HG03342 (cell line): ENCODE results near the gene SEPTIN14.
"Not testable (repeated sequence)": the region's sequence is repeated elsewhere in the genome, so short reads cannot be mapped to it uniquely, and the experiment has no call there.

ENCODE experiments used
- ATAC-seq: cut with Tn5 transposase; IDR thresholded peaks from one replicate; pipeline ENCODE4 v1.9.1; 2021; ENCODE audit warnings: mild to moderate bottlenecking, moderate library complexity; ENCODE audit not compliant: unreplicated experiment

SEPTIN14 gene

DNA sequence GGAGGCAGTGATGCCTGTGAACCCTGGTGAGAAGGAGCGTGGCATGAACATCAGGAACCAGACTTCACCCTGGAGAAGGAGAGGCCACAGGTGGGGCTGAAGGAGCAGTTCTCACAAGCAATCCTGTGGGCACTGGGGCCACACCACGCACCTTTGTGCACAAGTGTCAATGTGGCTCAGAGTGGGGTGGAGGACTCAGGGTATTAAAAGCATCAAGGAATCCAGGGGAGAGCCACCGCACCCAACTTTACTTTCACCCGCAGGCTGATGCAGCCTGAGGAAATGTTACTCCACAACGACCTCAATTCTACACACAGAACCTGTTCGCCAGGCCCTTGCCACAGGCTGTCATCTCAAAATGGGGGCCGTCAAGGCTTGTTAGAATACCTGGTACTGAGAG, 77.1 kb downstream of the SEPTIN14 start:
- ATAC-seq = not testable (repeated sequence)

GRCh38 chr7:55784151-55784550, 78.4 kb downstream of the SEPTIN14 start:
- ATAC-seq = no peak

DNA sequence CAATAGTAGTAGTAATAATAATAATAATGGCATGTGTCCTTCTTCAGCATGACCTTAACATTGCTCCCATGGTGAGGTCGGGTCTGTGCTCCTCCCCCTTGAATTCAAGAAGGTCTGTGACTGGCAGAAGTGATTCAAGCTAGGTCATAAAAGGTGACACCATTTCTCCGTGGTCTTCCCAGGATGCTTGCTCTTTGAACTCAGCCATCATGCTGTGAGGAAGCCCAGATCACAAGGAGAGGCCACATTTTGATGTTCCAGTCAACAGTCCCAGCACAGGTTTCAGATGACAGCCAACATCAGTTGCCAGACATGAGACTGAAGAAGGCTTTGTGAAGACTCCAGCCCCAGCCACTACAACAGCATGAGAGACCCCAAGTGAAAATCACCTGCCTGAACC, 83.9 kb downstream of the SEPTIN14 start:
- ATAC-seq = no peak

DNA sequence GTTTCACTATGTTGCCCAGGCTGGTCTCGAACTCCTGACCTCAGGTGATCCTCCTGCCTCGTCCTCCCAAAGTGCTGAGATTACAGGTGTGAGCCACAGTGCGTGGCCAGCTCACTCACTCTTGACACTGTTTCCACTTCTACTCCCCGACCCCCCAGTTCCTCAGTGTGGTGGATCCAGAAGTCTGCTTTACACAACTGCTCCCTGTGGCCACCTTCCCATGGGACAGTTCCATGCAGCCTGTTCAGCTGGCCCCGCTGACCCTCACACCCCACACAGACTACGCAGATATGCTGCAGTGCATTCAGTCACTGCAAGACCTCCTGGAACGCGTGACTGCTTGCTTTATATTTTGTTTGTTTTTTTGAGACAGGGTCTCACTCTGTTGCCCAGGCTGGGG, 86.4 kb downstream of the SEPTIN14 start:
- ATAC-seq = no peak

GRCh38 chr7:55775051-55775420, 87.5 kb downstream of the SEPTIN14 start:
- no peak for ATAC-seq

DNA sequence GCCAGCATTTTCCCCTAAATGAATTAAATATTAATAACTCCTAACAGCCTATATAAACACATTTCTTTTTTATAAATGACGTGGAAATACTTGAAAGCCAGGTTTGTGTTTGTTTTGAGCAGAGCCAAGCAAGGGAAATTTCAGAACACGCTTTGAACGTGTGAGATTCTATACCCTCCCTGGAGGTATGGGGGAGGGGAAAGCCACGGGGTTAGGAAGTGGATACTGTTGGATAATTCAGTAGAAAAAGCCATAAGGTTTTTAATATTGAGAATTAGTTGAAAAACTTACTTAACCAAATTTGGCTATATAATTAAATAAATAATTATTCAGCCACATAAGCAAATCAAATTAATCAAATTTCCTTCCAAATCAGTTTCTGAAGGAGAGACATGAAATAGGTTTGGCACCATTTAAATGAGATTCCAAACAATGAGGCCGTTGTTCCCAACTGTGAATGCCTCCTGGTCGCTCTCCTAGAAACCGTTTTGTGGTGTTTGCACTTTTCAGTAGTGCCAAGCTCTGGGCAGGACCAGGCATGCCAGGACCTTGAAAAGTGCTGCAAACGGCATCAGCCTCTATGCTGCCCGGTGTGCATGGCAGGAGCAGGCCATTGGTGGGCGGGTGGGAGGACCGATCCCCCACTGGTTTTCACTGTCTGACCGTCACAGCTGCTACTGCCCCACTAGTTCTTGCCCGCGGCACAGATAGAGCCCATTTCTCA, 88.1 kb downstream of the SEPTIN14 start:
- ATAC-seq = no peak

DNA sequence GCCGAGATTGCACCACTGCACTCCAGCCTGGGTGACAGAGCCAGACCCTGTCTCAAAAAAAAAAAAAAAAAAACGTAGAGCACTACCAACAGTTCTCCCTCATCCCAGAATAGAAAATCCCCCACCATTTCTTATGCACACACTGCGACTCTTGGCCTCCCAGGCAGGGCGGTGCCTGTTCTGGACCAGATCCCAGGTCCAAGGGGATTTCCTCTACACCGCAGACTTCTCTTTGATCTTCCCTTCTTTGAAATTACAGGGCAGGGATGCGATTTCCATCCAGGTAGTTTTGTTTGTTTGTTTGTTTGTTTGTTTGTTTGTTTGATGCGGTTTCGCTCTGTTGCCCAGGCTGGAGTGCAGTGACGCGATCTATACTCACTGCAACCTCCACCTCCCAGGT, 91.8 kb downstream of the SEPTIN14 start:
- ATAC-seq = no peak

- not testable (repeated sequence) for ATAC-seq
These were observed 109.2 kb downstream of the SEPTIN14 start for GRCh38 chr7:55753274-55753862.

DNA sequence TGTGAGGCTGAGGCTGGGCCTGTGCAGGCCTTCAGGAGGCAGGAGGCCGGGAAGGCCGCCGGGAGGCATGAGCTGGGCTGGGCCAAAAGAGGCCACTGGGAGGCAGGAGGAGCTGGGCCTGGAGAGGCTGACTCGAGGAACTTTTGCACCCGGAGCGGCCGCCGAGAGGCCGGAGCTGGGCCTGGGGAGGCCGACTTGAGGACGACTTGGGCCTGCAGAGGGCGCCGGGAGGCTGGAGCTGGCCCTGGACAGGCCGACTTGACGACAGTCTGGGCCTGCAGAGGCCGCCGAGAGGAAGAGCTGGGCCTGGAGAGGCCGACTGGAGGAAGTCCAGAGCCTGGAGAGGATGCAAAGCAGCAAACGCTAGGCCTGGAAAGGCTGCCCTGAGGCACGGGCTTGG, 117.8 kb downstream of the SEPTIN14 start:
- not testable (repeated sequence) for ATAC-seq
